HepG2 (cell line): Measurements from ENCODE around the gene SORBS2. TPM values are rescaled to one million over a fixed set of nuclear protein-coding genes. Genes with fewer than 3 reads are reported as not detected.

Experiments used
- AHDC1 ChIP-seq: sonication (generic); formaldehyde crosslinking; IDR thresholded peaks from 2 replicates; pipeline ENCODE4 v1.5.1; 2020; ENCODE audit warnings: mild to moderate bottlenecking, missing genetic modification reagents, borderline replicate concordance
- FOXA3 ChIP-seq: IDR thresholded peaks from 2 replicates; pipeline ENCODE4 v1.6.1; 2016; ENCODE audit warnings: missing genetic modification reagents, missing compliant biosample characterization
- NR2F1 ChIP-seq, 2 experiments: fragments of 450-650 bp in 1 of 2; formaldehyde crosslinking in 1 of 2; IDR thresholded peaks; 2 replicates each; pipeline versions ENCODE4 v1.5.0 to v1.6.1; 2016 to 2020; ENCODE audit warnings: mild to moderate bottlenecking in 1 of 2, missing compliant biosample characterization in 1 of 2, missing genetic modification reagents in 1 of 2, moderate library complexity in 1 of 2
- RARA ChIP-seq: IDR thresholded peaks from 2 replicates; pipeline ENCODE4 v1.6.1; 2016; ENCODE audit warnings: missing genetic modification reagents, missing compliant biosample characterization
- SALL1 ChIP-seq: sonication (generic); formaldehyde crosslinking; IDR thresholded peaks from 2 replicates; pipeline ENCODE4 v1.8.0; 2022; ENCODE audit warnings: mild to moderate bottlenecking, missing genetic modification reagents
- TCF7 ChIP-seq: sonication (generic); IDR thresholded peaks from 2 replicates; pipeline ENCODE4 v1.6.1; 2016; ENCODE audit warnings: antibody characterized with exemption, low read depth
- ZGPAT ChIP-seq: IDR thresholded peaks from 2 replicates; pipeline ENCODE4 v1.6.1; 2016; ENCODE audit warnings: mild to moderate bottlenecking
- ZNF775 ChIP-seq: sonication (generic); formaldehyde crosslinking; IDR thresholded peaks from 2 replicates; pipeline ENCODE4 v1.4.0; 2020; ENCODE audit warnings: missing genetic modification reagents, mild to moderate bottlenecking, moderate library complexity, borderline replicate concordance
- polyA plus RNA-seq, 8 experiments: library from polyadenylated mRNA; depleted of rRNA in 3 of 8; stranded (reverse) in 7 of 8; unstranded in 1 of 8; fragments of >200 nt; fragmentation: Illumina TruSeq in 4 of 8; extraction: Trizol in 4 of 8; gene quantifications; 2 replicates each; pipeline versions ENCODE4 v1.2.1 to v1.2.3, GENCODE V29; 2011 to 2016; ENCODE audit warnings: low read depth in 4 of 8, missing spikeins in 1 of 8, mixed read lengths in 1 of 8; ENCODE audit not compliant: insufficient read depth in 1 of 8
- total RNA-seq, 5 experiments: library from RNA; depleted of rRNA; stranded (reverse); fragments of >200 nt; fragmentation: Illumina TruSeq; extraction: Trizol; gene quantifications; 2 replicates each; pipeline ENCODE4 v1.2.3, GENCODE V29; 2016; ENCODE audit warnings: low read depth in 1 of 5

Gene SORBS2
- total and polyA plus RNA-seq, 2 of the 13 experiments (the other 11 are each of a cell fraction or from before 2014, with no cell fraction given): 25.0 to 80.5 TPM

DNA sequence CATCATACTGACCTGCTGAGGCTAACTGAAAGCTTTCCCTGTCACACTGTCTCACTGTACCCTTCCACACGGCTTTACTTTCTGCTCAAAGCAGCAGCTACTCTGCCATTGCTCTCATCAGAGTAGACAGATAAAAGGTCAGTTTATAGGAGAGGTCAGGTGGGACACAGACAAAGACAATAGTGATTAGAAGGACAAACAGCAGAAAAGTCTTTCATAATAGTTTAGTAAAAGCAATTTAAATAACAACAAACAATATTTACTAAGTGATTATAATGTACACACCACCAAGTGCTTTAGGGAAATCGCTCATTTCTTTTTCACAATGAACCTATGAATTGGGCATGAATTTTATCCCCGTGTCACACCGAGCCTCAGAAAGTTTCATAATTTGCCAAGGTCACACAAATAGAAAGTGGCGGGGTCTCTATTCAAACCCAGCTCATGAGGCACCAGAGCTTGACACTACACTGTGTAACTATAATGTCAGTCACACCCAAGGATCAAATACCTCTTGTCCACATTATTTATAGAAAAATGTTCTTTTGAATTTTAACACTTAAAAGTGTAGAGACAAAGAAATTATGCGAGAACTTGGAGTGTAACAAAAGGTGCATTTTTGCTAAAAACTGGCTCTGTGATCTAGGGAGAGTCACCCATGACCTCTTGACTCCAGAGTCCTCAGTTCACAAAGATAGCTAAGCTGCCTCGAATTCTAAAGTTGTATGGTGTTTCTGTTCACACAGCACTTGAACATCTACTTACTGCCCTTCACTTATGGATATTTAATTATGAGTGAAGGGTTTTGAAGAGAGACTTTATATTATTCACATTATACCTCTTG, 24.5 kb upstream of the SORBS2 start (continued):
- TF ChIP-seq ZGPAT (0 out of 2 replicates have a peak, but pooled peaks have one; percentile 22), NR2F1 (CRISPR knock-in tag; IDR thresholded peaks at IDR 0.05) (peak; percentile 33 to 52; a peak in 3 of 4 replicates), TCF7 (0 out of 2 replicates have a peak, but pooled peaks have one; percentile 20), FOXA3 (CRISPR knock-in tag) (peak; percentile 8), SALL1 (peak; percentile 41; the same call in 1 of the 2 replicates), AHDC1 (CRISPR knock-in tag) (peak; percentile 44; the same call in 1 of the 2 replicates), RARA (CRISPR knock-in tag) (peak; percentile 4; the same call in 1 of the 2 replicates), ZNF775 (CRISPR knock-in tag) (no peak)
